K562 (cell line): ENCODE results near the gene METTL24. TPM values are rescaled to one million over a fixed set of nuclear protein-coding genes. Genes with fewer than 3 reads are reported as not detected.

ENCODE experiments used
- ARHGAP35 ChIP-seq: fragments of 450-650 bp; IDR thresholded peaks from 2 replicates; pipeline ENCODE4 v1.6.1; 2018; ENCODE audit not compliant: partially characterized antibody
- COPS2 ChIP-seq: fragments of 450-650 bp; conservative IDR thresholded peaks from 2 replicates; pipeline ENCODE4 v1.6.1; 2016; ENCODE audit warnings: mild to moderate bottlenecking, moderate library complexity
- HBP1 ChIP-seq: fragments of 450-650 bp; formaldehyde crosslinking; IDR thresholded peaks from 2 replicates; pipeline ENCODE4 v1.4.0; 2022; ENCODE audit warnings: missing genetic modification characterization
- HDAC6 ChIP-seq: IDR thresholded peaks from 2 replicates; pipeline ENCODE4 v1.6.1; 2012; ENCODE audit warnings: low read depth, mild to moderate bottlenecking, control low read depth, inconsistent platforms, low read length, moderate library complexity
- HOMEZ ChIP-seq: fragments of 250-450 bp; sonication (Bioruptor Pico); IDR thresholded peaks from 2 replicates; pipeline ENCODE4 v1.4.0; 2020; ENCODE audit warnings: mild to moderate bottlenecking, moderate library complexity
- HSF4 ChIP-seq: fragments of 250-450 bp; sonication (Bioruptor Pico); IDR thresholded peaks from 2 replicates; pipeline ENCODE4 v2.1.2; 2022; ENCODE audit warnings: mild to moderate bottlenecking, moderate library complexity, borderline replicate concordance
- PPARD ChIP-seq: fragments of 250-450 bp; sonication (Bioruptor Pico); IDR thresholded peaks from 2 replicates; pipeline ENCODE4 v1.8.0; 2022; ENCODE audit warnings: inconsistent platforms, mild to moderate bottlenecking, moderate library complexity
- SIN3A ChIP-seq, 2 experiments: fragments of 150-350 bp in 1 of 2; IDR thresholded peaks; 2 replicates each; pipeline ENCODE4 v1.6.1; 2011 to 2016; ENCODE audit warnings: borderline replicate concordance in 2 of 2, low read depth in 2 of 2, low read length in 2 of 2, mild to moderate bottlenecking in 2 of 2, moderate library complexity in 2 of 2; ENCODE audit not compliant: control insufficient read depth in 1 of 2
- TCF15 ChIP-seq: fragments of 250-450 bp; sonication (Bioruptor Pico); IDR thresholded peaks from 2 replicates; pipeline ENCODE4 v1.8.0; 2022; ENCODE audit warnings: moderate library complexity, mild to moderate bottlenecking, inconsistent platforms
- polyA plus RNA-seq, 8 experiments: library from polyadenylated mRNA; depleted of rRNA in 4 of 8; stranded (reverse) in 5 of 8; unstranded in 3 of 8; fragments of >200 nt; fragmentation: Nextera tagmentation in 2 of 8; fragmentation: Illumina TruSeq in 1 of 8; extraction: Ambion mirVana in 2 of 8; extraction: Trizol in 1 of 8; gene quantifications; 2 replicates each; pipeline versions ENCODE4 v1.2.1 to v1.2.3, GENCODE V29; 2011 to 2014; ENCODE audit warnings: inconsistent platforms in 1 of 8, missing spikeins in 1 of 8
- total RNA-seq, 7 experiments: library from RNA; depleted of rRNA in 6 of 7; stranded (reverse); fragments of >200 nt in 6 of 7; fragmentation: Illumina TruSeq in 2 of 7; extraction: Trizol in 2 of 7; gene quantifications; 2 replicates each; pipeline versions ENCODE4 v1.2.1 to v1.2.3, GENCODE V29; 2011 to 2021; ENCODE audit warnings: low replicate concordance in 1 of 7
- TF ChIP-seq, protein P1 (sequence below), 2 experiments: fragments of 450-650 bp in 1 of 2; sonication (generic) in 1 of 2; formaldehyde crosslinking in 1 of 2; IDR thresholded peaks; 2 replicates each; pipeline versions ENCODE4 v1.7.1 to v1.9.0; 2016 to 2022; ENCODE audit warnings: inconsistent platforms in 1 of 2, mild to moderate bottlenecking in 1 of 2, missing genetic modification reagents in 1 of 2
- TF ChIP-seq, protein P2 (sequence below): fragments of 250-450 bp; sonication (Bioruptor Pico); IDR thresholded peaks from 2 replicates; pipeline ENCODE4 v1.5.0; 2021; ENCODE audit warnings: mild to moderate bottlenecking, borderline replicate concordance

Gene METTL24
- total and polyA plus RNA-seq, 9 of the 15 experiments (the other 6 are each of a cell fraction or from before 2014, with no cell fraction given) = not detected

GRCh38 chr6:110198561-110198960 is 159.6 kb downstream of the METTL24 start (continued):
- TF ChIP-seq, protein P1, sequence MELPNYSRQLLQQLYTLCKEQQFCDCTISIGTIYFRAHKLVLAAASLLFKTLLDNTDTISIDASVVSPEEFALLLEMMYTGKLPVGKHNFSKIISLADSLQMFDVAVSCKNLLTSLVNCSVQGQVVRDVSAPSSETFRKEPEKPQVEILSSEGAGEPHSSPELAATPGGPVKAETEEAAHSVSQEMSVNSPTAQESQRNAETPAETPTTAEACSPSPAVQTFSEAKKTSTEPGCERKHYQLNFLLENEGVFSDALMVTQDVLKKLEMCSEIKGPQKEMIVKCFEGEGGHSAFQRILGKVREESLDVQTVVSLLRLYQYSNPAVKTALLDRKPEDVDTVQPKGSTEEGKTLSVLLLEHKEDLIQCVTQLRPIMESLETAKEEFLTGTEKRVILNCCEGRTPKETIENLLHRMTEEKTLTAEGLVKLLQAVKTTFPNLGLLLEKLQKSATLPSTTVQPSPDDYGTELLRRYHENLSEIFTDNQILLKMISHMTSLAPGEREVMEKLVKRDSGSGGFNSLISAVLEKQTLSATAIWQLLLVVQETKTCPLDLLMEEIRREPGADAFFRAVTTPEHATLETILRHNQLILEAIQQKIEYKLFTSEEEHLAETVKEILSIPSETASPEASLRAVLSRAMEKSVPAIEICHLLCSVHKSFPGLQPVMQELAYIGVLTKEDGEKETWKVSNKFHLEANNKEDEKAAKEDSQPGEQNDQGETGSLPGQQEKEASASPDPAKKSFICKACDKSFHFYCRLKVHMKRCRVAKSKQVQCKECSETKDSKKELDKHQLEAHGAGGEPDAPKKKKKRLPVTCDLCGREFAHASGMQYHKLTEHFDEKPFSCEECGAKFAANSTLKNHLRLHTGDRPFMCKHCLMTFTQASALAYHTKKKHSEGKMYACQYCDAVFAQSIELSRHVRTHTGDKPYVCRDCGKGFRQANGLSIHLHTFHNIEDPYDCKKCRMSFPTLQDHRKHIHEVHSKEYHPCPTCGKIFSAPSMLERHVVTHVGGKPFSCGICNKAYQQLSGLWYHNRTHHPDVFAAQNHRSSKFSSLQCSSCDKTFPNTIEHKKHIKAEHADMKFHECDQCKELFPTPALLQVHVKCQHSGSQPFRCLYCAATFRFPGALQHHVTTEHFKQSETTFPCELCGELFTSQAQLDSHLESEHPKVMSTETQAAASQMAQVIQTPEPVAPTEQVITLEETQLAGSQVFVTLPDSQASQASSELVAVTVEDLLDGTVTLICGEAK (IDR thresholded peaks at IDR 0.05) = no peak
- TF ChIP-seq, protein P1 (CRISPR knock-in tag; IDR thresholded peaks at IDR 0.05) = no peak
- TF ChIP-seq COPS2 = no peak
- TF ChIP-seq SIN3A (IDR thresholded peaks at IDR 0.05; ENCODE audit: borderline replicate concordance in 2 of 2, control insufficient read depth in 1 of 2, low read depth in 2 of 2, low read length in 2 of 2) = no peak
- TF ChIP-seq HDAC6 = no peak
- TF ChIP-seq, protein P2, sequence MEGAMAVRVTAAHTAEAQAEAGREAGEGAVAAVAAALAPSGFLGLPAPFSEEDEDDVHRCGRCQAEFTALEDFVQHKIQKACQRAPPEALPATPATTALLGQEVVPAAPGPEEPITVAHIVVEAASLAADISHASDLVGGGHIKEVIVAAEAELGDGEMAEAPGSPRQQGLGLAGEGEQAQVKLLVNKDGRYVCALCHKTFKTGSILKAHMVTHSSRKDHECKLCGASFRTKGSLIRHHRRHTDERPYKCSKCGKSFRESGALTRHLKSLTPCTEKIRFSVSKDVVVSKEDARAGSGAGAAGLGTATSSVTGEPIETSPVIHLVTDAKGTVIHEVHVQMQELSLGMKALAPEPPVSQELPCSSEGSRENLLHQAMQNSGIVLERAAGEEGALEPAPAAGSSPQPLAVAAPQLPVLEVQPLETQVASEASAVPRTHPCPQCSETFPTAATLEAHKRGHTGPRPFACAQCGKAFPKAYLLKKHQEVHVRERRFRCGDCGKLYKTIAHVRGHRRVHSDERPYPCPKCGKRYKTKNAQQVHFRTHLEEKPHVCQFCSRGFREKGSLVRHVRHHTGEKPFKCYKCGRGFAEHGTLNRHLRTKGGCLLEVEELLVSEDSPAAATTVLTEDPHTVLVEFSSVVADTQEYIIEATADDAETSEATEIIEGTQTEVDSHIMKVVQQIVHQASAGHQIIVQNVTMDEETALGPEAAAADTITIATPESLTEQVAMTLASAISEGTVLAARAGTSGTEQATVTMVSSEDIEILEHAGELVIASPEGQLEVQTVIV = 0 out of 2 replicates have a peak, but pooled peaks have one; percentile 56
- 0 out of 2 replicates have a peak, but pooled peaks have one; percentile 72 for TF ChIP-seq HOMEZ (CRISPR knock-in tag)
- peak; percentile 82; the same call in 1 of the 2 replicates for TF ChIP-seq PPARD (CRISPR knock-in tag)
- no peak for TF ChIP-seq HBP1 (CRISPR knock-in tag)
- TF ChIP-seq ARHGAP35 = no peak
- no peak for TF ChIP-seq HSF4
- peak; percentile 54; the same call in 1 of the 2 replicates for TF ChIP-seq TCF15 (CRISPR knock-in tag)
